Kidney tubule cell (primary cell): Measurements from ENCODE around the gene LMBRD1.
A peak's percentile ranks its signal among the peaks of the same experiment; 100 is the strongest.
"Not testable (repeated sequence)": the region's sequence is repeated elsewhere in the genome, so short reads cannot be mapped to it uniquely, and the experiment has no call there.

ENCODE experiments used
- DNase-seq: peaks from one replicate; pipeline ENCODE4 v3.0.0-alpha.2; 2018; ENCODE audit warnings: low spot score

The LMBRD1 gene

GRCh38 chr6:69796073-69796641 is 653 bp downstream of the LMBRD1 start:
- DNase-seq = peak; percentile 85

- no peak for DNase-seq
Measured at GRCh38 chr6:69795469-69796072, 1.2 kb downstream of the LMBRD1 start.

DNA sequence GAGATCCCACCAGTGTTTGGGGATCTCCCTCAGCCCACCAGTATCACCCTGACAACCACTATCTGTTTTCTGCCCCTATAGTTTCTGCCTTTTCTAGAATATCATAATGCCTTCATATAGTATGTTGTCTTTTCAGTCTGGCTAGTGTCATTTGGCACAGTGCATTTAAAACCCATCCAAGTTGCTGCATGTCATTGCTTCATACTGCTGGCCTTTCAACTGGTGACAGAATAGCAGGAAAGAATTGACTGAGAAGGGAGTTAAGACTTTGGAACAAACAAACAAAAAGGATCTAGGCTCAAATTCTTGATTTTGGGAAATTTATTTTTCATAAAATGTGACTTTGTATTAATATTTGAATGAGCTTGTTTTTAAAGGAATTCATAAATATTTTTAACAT is 4.5 kb downstream of the LMBRD1 start:
- no peak for DNase-seq

DNA sequence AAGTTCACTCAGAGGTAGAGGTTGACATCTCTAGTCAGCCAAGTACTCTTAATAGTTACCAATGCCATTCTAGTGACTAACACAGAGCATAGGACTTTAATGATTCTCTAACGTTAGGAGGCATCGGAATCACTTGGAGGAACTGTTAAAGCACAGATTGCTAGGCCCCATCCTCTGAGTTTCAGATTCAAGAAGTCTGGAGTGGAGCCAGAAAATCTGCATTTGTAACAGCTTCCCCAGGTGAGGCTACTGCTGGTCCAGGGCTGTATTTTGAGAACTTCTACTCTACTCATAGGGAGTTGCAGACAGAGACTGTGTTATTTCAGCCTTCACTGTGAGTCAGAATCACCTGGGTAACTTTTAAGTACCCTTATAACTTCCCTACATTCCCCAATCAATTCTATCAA is 5.7 kb downstream of the LMBRD1 start:
- peak; percentile 85 for DNase-seq

- DNase-seq = no peak
Measured at GRCh38 chr6:69790629-69791028, 6.2 kb downstream of the LMBRD1 start.

- no peak for DNase-seq
Measured at GRCh38 chr6:69789578-69789977, 7.2 kb downstream of the LMBRD1 start.

GRCh38 chr6:69787436-69787835 is 9.4 kb downstream of the LMBRD1 start:
- DNase-seq = not testable (repeated sequence)

DNA sequence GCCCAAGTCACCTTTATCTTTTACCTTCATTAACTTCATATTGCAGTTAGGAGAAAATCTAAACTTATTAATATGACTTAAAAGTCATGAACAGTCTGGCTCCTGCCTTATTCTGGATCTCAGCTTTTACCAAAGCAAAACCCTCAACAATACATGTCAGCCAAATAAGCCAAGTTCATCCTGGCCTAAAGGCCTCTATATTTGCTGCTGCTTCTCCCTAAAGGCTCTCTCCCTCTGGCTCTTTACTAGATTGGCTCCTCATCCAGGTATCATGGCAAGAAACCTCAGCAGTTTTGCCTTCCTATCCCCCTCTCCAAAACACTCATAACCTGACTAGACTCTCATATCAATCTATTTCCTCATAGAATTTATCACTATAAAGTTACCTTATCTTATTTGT is 11.1 kb downstream of the LMBRD1 start:
- DNase-seq = no peak

DNA sequence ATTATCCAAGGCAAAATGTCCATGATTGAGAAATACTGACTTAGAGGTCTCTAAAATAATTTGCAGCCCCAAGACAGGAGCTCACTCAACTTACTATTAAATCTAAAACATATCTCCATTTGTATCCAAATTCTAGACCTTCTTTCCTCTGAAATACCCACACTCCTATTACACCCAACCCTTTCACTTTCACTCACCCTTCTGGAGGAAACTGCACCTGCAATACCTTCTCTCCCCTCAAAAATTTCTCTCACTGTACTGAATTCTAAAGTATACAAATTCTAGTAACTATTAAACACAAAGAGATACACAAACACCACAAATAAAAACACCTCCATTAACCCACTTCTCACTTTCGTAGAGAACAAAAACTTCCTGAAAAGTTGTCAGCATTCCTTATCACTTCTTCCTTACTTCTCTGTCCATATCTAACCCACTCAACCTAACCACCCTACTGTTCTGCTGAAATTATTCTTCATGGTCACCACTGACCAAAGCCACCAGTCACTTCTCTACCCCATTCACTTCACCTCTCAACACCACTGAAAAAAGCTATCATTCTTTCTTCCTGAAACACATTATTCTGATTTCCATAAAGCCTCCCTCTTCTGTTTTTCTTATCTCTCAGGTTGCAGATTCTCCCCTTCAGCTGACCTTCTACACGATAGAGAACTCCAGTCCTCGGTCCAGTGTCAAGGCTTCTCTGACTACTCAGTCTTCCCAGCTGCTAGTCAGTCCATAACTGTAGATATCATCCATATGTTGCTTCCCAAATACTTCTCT is 12.0 kb downstream of the LMBRD1 start:
- no peak for DNase-seq

DNA sequence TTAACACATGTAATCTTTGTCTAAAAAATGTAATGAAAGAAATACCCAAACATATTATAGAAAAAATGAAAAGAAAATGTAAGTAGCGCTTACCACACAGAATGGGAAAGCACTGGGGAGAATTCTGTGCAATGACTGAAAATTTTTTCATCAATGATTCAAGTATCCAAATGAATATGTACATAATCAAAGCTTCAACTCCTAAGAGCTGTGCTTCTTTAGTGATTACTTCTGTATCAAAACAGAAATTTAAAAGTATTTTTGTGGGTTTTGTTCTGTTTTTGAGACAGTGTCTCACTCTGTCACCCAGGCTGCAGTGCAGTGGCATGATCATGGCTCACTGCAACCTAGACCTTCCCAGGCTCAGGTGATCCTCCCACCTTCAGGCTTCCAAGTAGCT is 13.7 kb downstream of the LMBRD1 start:
- DNase-seq = no peak

- peak; percentile 41 for DNase-seq
Measured at GRCh38 chr6:69780585-69781178, 16.1 kb downstream of the LMBRD1 start.

DNA sequence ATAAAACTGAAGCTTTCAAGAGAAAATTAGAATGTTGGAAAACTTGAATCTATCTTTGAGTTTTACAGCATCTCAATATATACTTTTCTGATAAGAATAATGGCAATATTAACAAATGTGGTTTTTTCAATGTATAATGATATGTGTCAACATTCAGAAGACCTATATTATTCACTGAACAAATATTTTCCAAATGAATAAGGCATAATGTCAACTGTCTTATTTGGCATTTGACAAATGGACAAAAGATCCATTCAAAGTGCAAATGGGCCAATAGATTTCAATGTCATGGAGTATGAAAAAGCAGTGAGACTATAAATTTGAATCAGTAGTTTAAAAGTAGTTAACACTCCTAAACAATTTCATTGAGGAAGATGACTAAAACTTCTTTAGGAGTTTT is 20.9 kb downstream of the LMBRD1 start:
- DNase-seq = no peak

- DNase-seq = no peak
Measured at GRCh38 chr6:69775585-69775849, 21.3 kb downstream of the LMBRD1 start.

GRCh38 chr6:69774740-69775584 is 21.8 kb downstream of the LMBRD1 start:
- DNase-seq = no peak

DNA sequence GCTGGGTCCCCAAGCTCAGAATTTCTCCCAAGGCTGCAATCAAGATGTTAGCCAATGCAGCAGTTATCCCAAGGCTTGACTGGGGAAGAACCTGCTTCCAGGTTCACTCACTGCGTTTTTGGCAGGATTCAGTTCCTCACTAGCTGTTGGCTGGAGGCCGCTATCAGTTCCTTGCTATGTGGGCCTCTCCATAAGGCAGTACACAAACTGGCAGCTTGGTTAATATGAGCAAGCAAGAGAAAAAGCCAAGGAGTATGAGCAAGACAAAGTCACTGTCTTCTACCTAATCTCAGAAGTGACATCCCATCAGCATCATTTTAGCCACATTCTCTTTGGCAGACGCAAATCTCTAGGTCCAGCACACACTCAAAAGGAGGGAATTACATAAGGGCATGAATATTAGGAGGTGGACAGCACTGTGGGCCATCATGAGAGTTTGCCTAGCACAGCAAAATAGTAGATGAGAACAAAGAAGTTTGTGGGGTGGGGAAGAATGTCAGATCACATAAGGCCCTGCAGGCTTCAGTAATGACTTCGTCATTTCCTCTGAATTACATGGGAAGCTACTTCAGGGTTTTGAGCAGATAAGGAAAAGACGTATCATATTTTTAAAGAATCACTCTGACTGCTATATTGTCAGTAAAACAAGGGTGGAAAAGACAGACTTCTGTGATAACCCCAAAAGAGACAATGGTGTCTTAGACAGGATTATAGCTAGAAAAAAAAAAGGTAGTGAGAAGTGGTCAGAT is 25.5 kb downstream of the LMBRD1 start:
- DNase-seq = no peak

DNA sequence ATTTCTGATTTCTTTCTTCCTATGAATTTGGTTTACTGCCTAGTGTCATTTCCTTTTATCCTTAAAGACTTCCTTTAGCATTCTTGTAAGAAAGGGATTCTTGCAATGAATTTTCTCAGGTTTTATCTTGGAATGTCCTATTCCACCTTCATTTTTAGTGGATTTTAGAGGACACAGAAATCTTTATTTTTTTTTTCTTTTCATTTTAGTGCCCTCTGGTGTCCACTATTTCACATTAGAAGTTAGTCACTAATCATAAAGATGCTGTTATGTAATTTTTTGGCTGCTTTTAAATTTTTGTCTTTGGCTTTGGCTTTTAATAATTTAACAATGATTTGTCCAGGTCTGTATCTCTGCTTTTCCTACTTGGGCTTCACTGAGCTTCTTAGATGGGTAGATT is 28.1 kb downstream of the LMBRD1 start:
- no peak for DNase-seq

- DNase-seq = no peak
Measured at GRCh38 chr6:69763763-69764162, 33.0 kb downstream of the LMBRD1 start.

- no peak for DNase-seq
Measured at GRCh38 chr6:69761853-69762252, 35.0 kb downstream of the LMBRD1 start.

DNA sequence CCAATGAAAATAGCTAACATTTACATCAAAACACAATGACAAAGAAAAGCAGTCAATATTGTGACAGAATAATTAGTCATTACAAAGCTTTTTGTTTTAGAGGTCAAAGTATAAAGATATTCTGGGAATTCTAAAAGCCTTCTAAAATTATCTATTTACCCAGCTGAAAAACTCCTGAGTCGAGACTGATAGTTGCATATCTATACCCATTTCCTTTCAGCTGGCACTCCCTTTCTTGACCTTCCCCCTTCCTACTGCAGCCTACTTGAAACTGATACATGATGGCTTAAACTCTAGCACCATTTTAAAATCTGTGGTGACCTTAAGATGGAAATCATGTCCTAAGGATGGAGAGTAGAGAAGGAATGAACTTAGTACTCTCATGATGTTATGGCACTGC is 38.6 kb downstream of the LMBRD1 start:
- peak; percentile 1 for DNase-seq

- DNase-seq = no peak
Measured at GRCh38 chr6:69756907-69757306, 39.9 kb downstream of the LMBRD1 start.

- no peak for DNase-seq
Measured at GRCh38 chr6:69756366-69756765, 40.4 kb downstream of the LMBRD1 start.

- peak; percentile 75 for DNase-seq
Measured at GRCh38 chr6:69735027-69735426, 61.8 kb downstream of the LMBRD1 start.
